Measurements from ENCODE around the gene RGS6.

Gene RGS6

GRCh38 chr14:72614891-72615415 is 682.7 kb downstream of the RGS6 start:
- DNase-seq = no peak

GRCh38 chr14:72615451-72616121 is 683.4 kb downstream of the RGS6 start:
- no peak for DNase-seq
